ENCODE measurements around the gene JKAMP.
"Not testable (repeated sequence)": the region's sequence is repeated elsewhere in the genome, so short reads cannot be mapped to it uniquely, and the experiment has no call there.

The JKAMP gene

GRCh38 chr14:59483819-59484638 lies at the start of gene JKAMP, which contains the start of gene L3HYPDH:
Gene JKAMP, plus strand, starts transcription at chr14:59484517. Its CDS starts 73 bp downstream, at chr14:59484590.
Gene L3HYPDH, minus strand, starts transcription at chr14:59484408. Its CDS starts 92 bp downstream, at chr14:59484316.
- peak within 1 kb of the TSS; percentile 90 for H3K4me3 ChIP-seq (replicated peaks in 1 of 2; ENCODE audit: low read depth in 2 of 2, low read length in 2 of 2)
- peak; percentile 95 to 96 for DNase-seq (ENCODE audit: low read depth in 2 of 2)
- TF ChIP-seq CTCF (IDR thresholded peaks at IDR 0.05; ENCODE audit: low read depth, low read length), result peak; percentile 30

DNA sequence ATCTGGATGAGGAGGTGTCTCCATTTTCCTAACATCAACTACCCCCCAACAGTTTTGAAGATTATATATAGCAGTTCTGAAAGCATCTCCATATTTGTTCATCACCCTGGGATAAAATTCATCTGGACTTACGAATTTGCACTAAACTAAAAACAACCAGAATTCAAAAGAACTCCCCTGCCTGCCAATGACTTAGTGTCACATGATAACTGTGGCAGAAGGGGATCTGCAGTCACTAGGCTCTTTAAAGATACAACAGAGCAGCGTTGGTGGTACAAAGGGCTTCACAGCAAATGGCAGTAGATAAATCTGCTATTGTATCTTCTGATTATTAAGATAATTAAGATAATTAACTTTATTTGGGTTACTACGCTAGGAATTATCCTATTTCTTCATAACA lies 49.2 kb upstream of the JKAMP start:
- no peak for DNase-seq (ENCODE audit: low read depth in 2 of 2)
- no peak for TF ChIP-seq CTCF (IDR thresholded peaks at IDR 0.05; ENCODE audit: low read depth, low read length)
- no peak overlapping the region for H3K4me3 ChIP-seq (replicated peaks in 1 of 2; ENCODE audit: low read depth in 2 of 2, low read length in 2 of 2)

- no peak for TF ChIP-seq CTCF (IDR thresholded peaks at IDR 0.05; ENCODE audit: low read depth, low read length)
- DNase-seq (ENCODE audit: low read depth in 2 of 2), result no peak
- H3K4me3 ChIP-seq (replicated peaks in 1 of 2; ENCODE audit: low read depth in 2 of 2, low read length in 2 of 2), result no peak overlapping the region
These were observed 48.3 kb upstream of the JKAMP start for GRCh38 chr14:59435987-59436386.

- H3K4me3 ChIP-seq (replicated peaks in 1 of 2; ENCODE audit: low read depth in 2 of 2, low read length in 2 of 2), result no peak overlapping the region
- no peak for TF ChIP-seq CTCF (IDR thresholded peaks at IDR 0.05; ENCODE audit: low read depth, low read length)
- peak; percentile 84 to 91 for DNase-seq (ENCODE audit: low read depth in 2 of 2)
These were observed 46.1 kb upstream of the JKAMP start for GRCh38 chr14:59438195-59438647.

DNA sequence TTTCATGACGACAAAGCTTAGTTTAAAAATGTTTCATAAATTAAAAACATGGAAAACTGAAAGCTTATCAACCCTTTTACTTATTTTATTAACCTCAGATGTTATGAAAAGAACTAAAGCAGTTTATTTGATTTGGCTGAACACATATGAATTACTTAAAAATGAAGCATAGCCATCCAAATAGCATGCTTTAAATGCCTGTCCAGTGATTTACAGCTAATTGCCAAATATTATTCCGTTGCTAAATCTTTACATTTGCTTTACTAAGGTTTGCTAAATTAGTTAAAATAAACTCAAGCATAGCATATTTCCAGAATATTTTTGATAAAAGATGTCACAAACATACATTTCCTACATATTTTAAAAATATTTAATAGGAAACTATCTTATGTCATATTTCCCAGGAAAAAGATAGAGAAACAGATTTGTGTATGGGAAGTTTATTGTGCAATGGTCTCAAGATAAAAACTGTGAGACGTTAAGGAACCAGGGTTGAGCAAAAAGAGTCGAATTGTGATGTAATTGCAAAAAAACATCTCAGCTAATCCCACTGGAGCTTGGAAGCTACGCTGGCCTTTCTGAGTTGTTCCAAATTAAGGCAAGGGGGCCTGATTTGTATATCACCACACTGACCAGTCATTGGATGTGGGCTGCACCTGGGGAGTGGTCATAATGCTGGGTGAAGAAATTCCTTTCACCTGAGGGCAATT lies 44.9 kb upstream of the JKAMP start:
- H3K4me3 ChIP-seq (replicated peaks in 1 of 2; ENCODE audit: low read depth in 2 of 2, low read length in 2 of 2), result no peak overlapping the region
- TF ChIP-seq CTCF (IDR thresholded peaks at IDR 0.05; ENCODE audit: low read depth, low read length), result no peak
- DNase-seq (ENCODE audit: low read depth in 2 of 2), result peak; percentile 85 to 91

GRCh38 chr14:59448673-59449072 lies 35.6 kb upstream of the JKAMP start:
- DNase-seq (ENCODE audit: low read depth in 2 of 2); H3K4me3 ChIP-seq (replicated peaks in 1 of 2; ENCODE audit: low read depth in 2 of 2, low read length in 2 of 2): not testable (repeated sequence)

- TF ChIP-seq CTCF (IDR thresholded peaks at IDR 0.05; ENCODE audit: low read depth, low read length), result no peak
- H3K4me3 ChIP-seq (replicated peaks in 1 of 2; ENCODE audit: low read depth in 2 of 2, low read length in 2 of 2), result no peak overlapping the region
- no peak for DNase-seq (ENCODE audit: low read depth in 2 of 2)
These were observed 33.6 kb upstream of the JKAMP start for GRCh38 chr14:59450716-59451115.
